CD4-positive, CD25-positive, alpha-beta regulatory T cell (primary cell): Measurements from ENCODE around the gene RAX2. TPM values are rescaled to one million over a fixed set of nuclear protein-coding genes. Genes with fewer than 3 reads are reported as not detected.

Source experiments
- ATAC-seq, 2 donors: fragments of 150-1000 bp; cut with Tn5 transposase; one replicate each; pipeline ENCODE4 v1.10.0; 2021; ENCODE audit warnings: low read depth in 2 of 2, moderate number of reproducible peaks in 2 of 2, moderate library complexity in 1 of 2
- DNase-seq, 3 donors: peaks; one replicate each; pipeline versions ENCODE4 v3.0.0 to v3.0.0-alpha.2; 2012 to 2022; ENCODE audit warnings: mixed read lengths in 1 of 3
- H3K27ac ChIP-seq: one replicate; pipeline ENCODE4 v1.7.0; 2013; ENCODE audit warnings: mild to moderate bottlenecking, low read length; ENCODE audit not compliant: insufficient read depth, poor library complexity, severe bottlenecking
- H3K27me3 ChIP-seq: one replicate; pipeline ENCODE4 v1.7.0; 2013; ENCODE audit warnings: low read length; ENCODE audit not compliant: control insufficient read depth, insufficient read depth
- H3K36me3 ChIP-seq: one replicate; pipeline ENCODE4 v1.7.0; 2013; ENCODE audit warnings: mild to moderate bottlenecking, low read length, moderate library complexity; ENCODE audit not compliant: control insufficient read depth, insufficient read depth
- H3K4me1 ChIP-seq: 2 replicates; pipeline ENCODE4 v1.7.0; 2013; ENCODE audit warnings: mild to moderate bottlenecking, low read length; ENCODE audit not compliant: insufficient read depth, control insufficient read depth, poor library complexity, severe bottlenecking
- H3K4me3 ChIP-seq: one replicate; pipeline ENCODE4 v1.7.0; 2013; ENCODE audit warnings: low read depth, mild to moderate bottlenecking, low read length, moderate library complexity
- H3K9me3 ChIP-seq, 2 experiments: 1 replicate in 1 of 2; 2 replicates in 1 of 2; pipeline ENCODE4 v1.7.0; 2013; ENCODE audit warnings: low read length in 2 of 2, mild to moderate bottlenecking in 1 of 2, moderate library complexity in 1 of 2; ENCODE audit not compliant: control insufficient read depth in 2 of 2
- H3K27ac Mint-ChIP-seq, 3 donors: one replicate each; pipeline ENCODE4 v1.8.0; 2020 to 2022; ENCODE audit warnings: mild to moderate bottlenecking in 3 of 3, mixed read lengths in 3 of 3, moderate library complexity in 2 of 3
- H3K27me3 Mint-ChIP-seq: one replicate; pipeline ENCODE4 v1.8.0; 2022; ENCODE audit warnings: mild to moderate bottlenecking, mixed read lengths
- H3K36me3 Mint-ChIP-seq: one replicate; pipeline ENCODE4 v1.8.0; 2020; ENCODE audit warnings: mixed read lengths
- H3K4me1 Mint-ChIP-seq, 4 donors: one replicate each; pipeline ENCODE4 v1.8.0; 2020 to 2022; ENCODE audit warnings: mixed read lengths in 4 of 4, mild to moderate bottlenecking in 1 of 4
- H3K4me3 Mint-ChIP-seq, 4 donors: one replicate each; pipeline ENCODE4 v1.8.0; 2020 to 2022; ENCODE audit warnings: mild to moderate bottlenecking in 4 of 4, mixed read lengths in 4 of 4, moderate library complexity in 3 of 4
- H3K9me3 Mint-ChIP-seq, 7 donors: one replicate each; pipeline ENCODE4 v1.8.0; 2020 to 2022; ENCODE audit warnings: mixed read lengths in 7 of 7, mild to moderate bottlenecking in 3 of 7, moderate library complexity in 2 of 7
- polyA plus RNA-seq, 4 donors: library from polyadenylated mRNA; unstranded; fragments of 300-500 nt; fragmentation: Illumina TruSeq; gene quantifications; one replicate each; pipeline ENCODE4 v1.2.3, GENCODE V29; 2021
- total RNA-seq: library from RNA; stranded (reverse); gene quantifications from one replicate; pipeline ENCODE4 v1.2.3, GENCODE V29; 2022

Gene RAX2
- total and polyA plus RNA-seq, 5 donors from 2014 or later: 0.08 to 0.09 TPM; not detected in 3

GRCh38 chr19:3725640-3726310 lies 46.3 kb downstream of the RAX2 start:
- Mint-ChIP-seq H3K9me3 (no peaks in the 10 kb centered on the region), H3K4me1 (peaks cover 0 to 26% (median 9%) of the 10 kb centered on the region in 4 donors), H3K27ac (no peak overlapping the region), H3K27me3 (peaks cover 16% of the 10 kb centered on the region), H3K36me3 (peaks cover 3% of the 10 kb centered on the region), H3K4me3 (no peak overlapping the region)
- no peaks in the 10 kb centered on the region for H3K27me3 ChIP-seq
- no peak overlapping the region for H3K4me3 ChIP-seq
- no peaks in the 10 kb centered on the region for H3K36me3 ChIP-seq
- peaks cover 16% of the 10 kb centered on the region for H3K4me1 ChIP-seq
- H3K27ac ChIP-seq: no peak overlapping the region
- DNase-seq (no peak), ATAC-seq (no peak)
- H3K9me3 ChIP-seq: no peaks in the 10 kb centered on the region

- no peak for DNase-seq
- peak overlapping the region in 1 of 4 donors; percentile 27 for H3K4me3 Mint-ChIP-seq
- Histone ChIP-seq H3K36me3 (no peaks in the 10 kb centered on the region), H3K4me1 (peaks cover 22% of the 10 kb centered on the region), H3K4me3 (no peak overlapping the region), H3K9me3 (no peaks in the 10 kb centered on the region), H3K27ac (no peak overlapping the region), H3K27me3 (no peaks in the 10 kb centered on the region)
- no peak for ATAC-seq
- peaks cover 3% of the 10 kb centered on the region for H3K36me3 Mint-ChIP-seq
- peaks cover 22% of the 10 kb centered on the region for H3K27me3 Mint-ChIP-seq
- peak overlapping the region in 1 of 3 donors; percentile 10 for H3K27ac Mint-ChIP-seq
- peaks cover 0 to 29% (median 10%) of the 10 kb centered on the region in 4 donors for H3K4me1 Mint-ChIP-seq
- H3K9me3 Mint-ChIP-seq: no peaks in the 10 kb centered on the region
These were observed 46.9 kb downstream of the RAX2 start for GRCh38 chr19:3725121-3725520.

- ATAC-seq: no peak
- Mint-ChIP-seq H3K36me3 (no peaks in the 10 kb centered on the region), H3K9me3 (no peaks in the 10 kb centered on the region), H3K4me1 (peaks cover 0 to 34% (median 14%) of the 10 kb centered on the region in 4 donors), H3K4me3 (no peak overlapping the region), H3K27me3 (peaks cover 28% of the 10 kb centered on the region), H3K27ac (no peak overlapping the region)
- Histone ChIP-seq H3K4me3 (no peak overlapping the region), H3K27ac (no peak overlapping the region), H3K36me3 (no peaks in the 10 kb centered on the region), H3K27me3 (no peaks in the 10 kb centered on the region), H3K4me1 (peaks cover 25% of the 10 kb centered on the region), H3K9me3 (no peaks in the 10 kb centered on the region)
- no peak for DNase-seq
These were observed 48.1 kb downstream of the RAX2 start for GRCh38 chr19:3723883-3724282.

GRCh38 chr19:3723110-3723488 lies 48.9 kb downstream of the RAX2 start:
- H3K27me3 ChIP-seq: no peaks in the 10 kb centered on the region
- Mint-ChIP-seq H3K27ac (no peak overlapping the region), H3K4me3 (peak overlapping the region in 3 of 4 donors; percentile 3 to 73 (median 65)), H3K36me3 (no peaks in the 10 kb centered on the region), H3K9me3 (no peaks in the 10 kb centered on the region), H3K27me3 (peaks cover 28% of the 10 kb centered on the region), H3K4me1 (peaks cover 0 to 34% (median 14%) of the 10 kb centered on the region in 4 donors)
- no peak overlapping the region for H3K27ac ChIP-seq
- no peak overlapping the region for H3K4me3 ChIP-seq
- H3K4me1 ChIP-seq: peaks cover 26% of the 10 kb centered on the region
- no peaks in the 10 kb centered on the region for H3K36me3 ChIP-seq
- no peaks in the 10 kb centered on the region for H3K9me3 ChIP-seq
- ATAC-seq (no peak), DNase-seq (no peak)

- H3K4me3 Mint-ChIP-seq: peak overlapping the region; percentile 88 to 93 (median 90)
- H3K4me1 ChIP-seq: peaks cover 26% of the 10 kb centered on the region
- no peak for DNase-seq
- no peaks in the 10 kb centered on the region for H3K36me3 ChIP-seq
- ATAC-seq: no peak
- H3K9me3 Mint-ChIP-seq: peaks cover 0 to 1% (median 0%) of the 10 kb centered on the region in 7 donors
- H3K27me3 Mint-ChIP-seq: peaks cover 28% of the 10 kb centered on the region
- H3K36me3 Mint-ChIP-seq: no peaks in the 10 kb centered on the region
- peaks cover 0 to 34% (median 14%) of the 10 kb centered on the region in 4 donors for H3K4me1 Mint-ChIP-seq
- no peak overlapping the region for H3K27ac ChIP-seq
- peak overlapping the region; percentile 64 for H3K4me3 ChIP-seq
- no peaks in the 10 kb centered on the region for H3K27me3 ChIP-seq
- H3K27ac Mint-ChIP-seq: peak overlapping the region in 2 of 3 donors; percentile 75 to 77
- H3K9me3 ChIP-seq: no peaks in the 10 kb centered on the region
These were observed 49.5 kb downstream of the RAX2 start for GRCh38 chr19:3722443-3723109.

GRCh38 chr19:3721887-3722442 lies 50.1 kb downstream of the RAX2 start:
- H3K4me1 Mint-ChIP-seq: peaks cover 0 to 34% (median 14%) of the 10 kb centered on the region in 4 donors
- ATAC-seq (no peak), DNase-seq (no peak)
- peak overlapping the region; percentile 88 to 95 (median 90) for H3K4me3 Mint-ChIP-seq
- no peak overlapping the region for H3K27ac ChIP-seq
- H3K27ac Mint-ChIP-seq: peak overlapping the region in 2 of 3 donors; percentile 75 to 77
- no peaks in the 10 kb centered on the region for H3K36me3 ChIP-seq
- H3K9me3 Mint-ChIP-seq: peaks cover 0 to 1% (median 0%) of the 10 kb centered on the region in 7 donors
- peaks cover 26% of the 10 kb centered on the region for H3K4me1 ChIP-seq
- peaks cover 28% of the 10 kb centered on the region for H3K27me3 Mint-ChIP-seq
- peak overlapping the region; percentile 64 for H3K4me3 ChIP-seq
- no peaks in the 10 kb centered on the region for H3K36me3 Mint-ChIP-seq
- H3K9me3 ChIP-seq: no peaks in the 10 kb centered on the region
- H3K27me3 ChIP-seq: no peaks in the 10 kb centered on the region

- ATAC-seq: peak; percentile 95 to 98
- Mint-ChIP-seq H3K4me3 (peak overlapping the region; percentile 88 to 95 (median 90)), H3K27ac (peak overlapping the region in 2 of 3 donors; percentile 42 to 77), H3K9me3 (peaks cover 0 to 1% (median 0%) of the 10 kb centered on the region in 7 donors), H3K4me1 (peaks cover 0 to 34% (median 14%) of the 10 kb centered on the region in 4 donors), H3K36me3 (no peaks in the 10 kb centered on the region), H3K27me3 (peaks cover 28% of the 10 kb centered on the region)
- peak; percentile 83 to 94 (median 89) for DNase-seq
- Histone ChIP-seq H3K36me3 (no peaks in the 10 kb centered on the region), H3K4me1 (peaks cover 26% of the 10 kb centered on the region), H3K9me3 (no peaks in the 10 kb centered on the region), H3K27ac (no peak overlapping the region), H3K4me3 (peak overlapping the region; percentile 64), H3K27me3 (no peaks in the 10 kb centered on the region)
These were observed 50.7 kb downstream of the RAX2 start for GRCh38 chr19:3721131-3721886.
